K562 (cell line): ENCODE measurements around the gene UNC119B. TPM values are rescaled to one million over a fixed set of nuclear protein-coding genes. Genes with fewer than 3 reads are reported as not detected.

Source experiments
- ATAC-seq: fragments of 200-7000 bp; cut with Tn5 transposase; 3 replicates; pipeline ENCODE4 v1.9.1; 2020; ENCODE audit warnings: moderate library complexity
- BruUV-seq: library from RNA; stranded (reverse); fragments of 400-500 nt; replicated peaks from 2 replicates; lab custom pipeline; 2021; lab: Mats Ljungman, UMichigan
- CTCF ChIA-PET: fragments of 300-600 bp; formaldehyde crosslinking; extraction: SDS; loops from one replicate; lab custom pipeline; 2021; ENCODE audit warnings: low intra/inter-chr PET ratio; lab: Yijun Ruan, JAX
- POLR2A ChIA-PET: fragments of 300-600, 350-650 bp; sonication (Branson Sonifier 250); formaldehyde crosslinking; extraction: SDS; loops from one replicate; lab custom pipeline; 2021; ENCODE audit warnings: antibody characterized with exemption, inconsistent platforms; lab: Yijun Ruan, JAX
- DNase-seq, 4 experiments: peaks; one replicate each; pipeline versions ENCODE4 v3.0.0 to v3.0.0-alpha.2; 2011 to 2018; ENCODE audit warnings: low spot score in 3 of 4, mixed read lengths in 3 of 4; ENCODE audit errors: extremely low read depth in 1 of 4
- FAIRE-seq: peaks from 2 replicates; lab custom pipeline; 2011; peaks lifted over from hg19 to GRCh38; lab: Jason Lieb, UNC
- H2AFZ ChIP-seq: 2 replicates; pipeline ENCODE4 v1.6.0; 2011; ENCODE audit warnings: low read depth, low read length, control low read depth, inconsistent platforms
- H3K27ac ChIP-seq: fragments of 200-600 bp; 3 replicates; pipeline ENCODE4 v1.8.0; 2011; ENCODE audit warnings: low read depth, mild to moderate bottlenecking, control low read depth, inconsistent platforms, low read length, moderate library complexity, mixed read lengths; ENCODE audit errors: extremely low read depth
- H3K27me3 ChIP-seq, 2 experiments: fragments of 300-600 bp in 1 of 2; 2 replicates in 1 of 2; 3 replicates in 1 of 2; pipeline versions ENCODE4 v1.6.0 to v1.8.0; 2011; ENCODE audit warnings: inconsistent platforms in 2 of 2, low read length in 2 of 2, mild to moderate bottlenecking in 1 of 2, mixed read lengths in 1 of 2, moderate library complexity in 1 of 2; ENCODE audit not compliant: control insufficient read depth in 2 of 2, insufficient read depth in 2 of 2
- H3K36me3 ChIP-seq: fragments of 300-600 bp; 3 replicates; pipeline ENCODE4 v1.8.0; 2011; ENCODE audit warnings: mild to moderate bottlenecking, low read length, inconsistent platforms; ENCODE audit not compliant: control insufficient read depth, insufficient read depth
- H3K4me1 ChIP-seq, 2 experiments: fragments of 200-600 bp in 1 of 2; replicated peaks in 1 of 2; 2 replicates in 1 of 2; 3 replicates in 1 of 2; pipeline versions ENCODE4 v1.5.1 to v1.8.0; 2011; ENCODE audit warnings: inconsistent platforms in 2 of 2, low read length in 2 of 2, mild to moderate bottlenecking in 1 of 2, mixed read lengths in 1 of 2, moderate library complexity in 1 of 2; ENCODE audit not compliant: control insufficient read depth in 2 of 2, insufficient read depth in 2 of 2
- H3K4me2 ChIP-seq: 2 replicates; pipeline ENCODE4 v1.6.1; 2011; ENCODE audit warnings: low read length, control low read depth, inconsistent platforms, mixed read lengths; ENCODE audit not compliant: insufficient read depth
- H3K4me3 ChIP-seq: fragments of 200-600 bp; sonication (generic), shearing (Covaris generic); 2 replicates; pipeline ENCODE4 v1.5.1; 2016; ENCODE audit warnings: control low read depth, inconsistent platforms
- H3K79me2 ChIP-seq: fragments of 200-600 bp; 3 replicates; pipeline ENCODE4 v1.8.0; 2011; ENCODE audit warnings: low read length, inconsistent platforms; ENCODE audit not compliant: control insufficient read depth, insufficient read depth
- H3K9ac ChIP-seq, 2 experiments: 2 replicates each; pipeline versions ENCODE4 v1.6.0 to v1.6.1; 2011; ENCODE audit warnings: low read depth in 2 of 2, low read length in 2 of 2, control low read depth in 1 of 2, inconsistent platforms in 1 of 2, mild to moderate bottlenecking in 1 of 2, mixed read lengths in 1 of 2; ENCODE audit not compliant: insufficient read depth in 1 of 2
- H3K9me1 ChIP-seq: one replicate; pipeline ENCODE4 v1.6.0; 2011; ENCODE audit warnings: inconsistent platforms, mild to moderate bottlenecking, low read length, moderate library complexity; ENCODE audit not compliant: control insufficient read depth, insufficient read depth
- H3K9me3 ChIP-seq: replicated peaks from 2 replicates; pipeline ENCODE4 v1.5.1; 2011; ENCODE audit warnings: low read depth, low read length, inconsistent platforms; ENCODE audit not compliant: control insufficient read depth, insufficient read depth
- H4K20me1 ChIP-seq: replicated peaks from 2 replicates; pipeline ENCODE4 v1.6.1; 2011; ENCODE audit warnings: low read length, inconsistent platforms, mixed read lengths; ENCODE audit not compliant: control insufficient read depth, insufficient read depth
- BACH1 ChIP-seq: fragments of 200-800 bp; sonication (Bioruptor generic); IDR thresholded peaks from 2 replicates; pipeline ENCODE4 v1.6.1; 2016; ENCODE audit warnings: missing genetic modification characterization, missing compliant biosample characterization
- CBX1 ChIP-seq: sonication (generic); IDR thresholded peaks from 2 replicates; pipeline ENCODE4 v1.6.1; 2016; ENCODE audit warnings: antibody characterized with exemption, low read depth, mild to moderate bottlenecking
- DDX20 ChIP-seq: fragments of 450-650 bp; IDR thresholded peaks from 2 replicates; pipeline ENCODE4 v1.6.1; 2016; ENCODE audit warnings: missing genetic modification characterization, low read depth, mild to moderate bottlenecking, missing compliant biosample characterization, moderate library complexity
- E2F4 ChIP-seq: sonication (generic); formaldehyde crosslinking; IDR thresholded peaks from 2 replicates; pipeline ENCODE4 v1.8.0; 2022; ENCODE audit warnings: mild to moderate bottlenecking, low read depth, missing genetic modification reagents
- EP400 ChIP-seq: fragments of 450-650 bp; IDR thresholded peaks from 2 replicates; pipeline ENCODE4 v1.6.1; 2017; ENCODE audit warnings: antibody characterized with exemption, mild to moderate bottlenecking, moderate library complexity
- ETV1 ChIP-seq: fragments of 450-650 bp; conservative IDR thresholded peaks from 2 replicates; pipeline ENCODE4 v1.6.1; 2016; ENCODE audit warnings: missing genetic modification characterization, control low read depth, low read depth, missing compliant biosample characterization
- HES1 ChIP-seq: fragments of 450-650 bp; IDR thresholded peaks from 2 replicates; pipeline ENCODE4 v1.6.1; 2016; ENCODE audit warnings: low read depth, mild to moderate bottlenecking, moderate library complexity
- MCM5 ChIP-seq: fragments of 450-650 bp; IDR thresholded peaks from 2 replicates; pipeline ENCODE4 v1.6.1; 2016; ENCODE audit warnings: low read depth
- MNT ChIP-seq, 2 experiments: fragments of 450-650 bp; conservative IDR thresholded peaks; 2 replicates each; pipeline ENCODE4 v1.6.1; 2017; ENCODE audit warnings: mild to moderate bottlenecking in 2 of 2, moderate library complexity in 2 of 2
- NRF1 ChIP-seq, 2 experiments: fragments of 450-650 bp; IDR thresholded peaks in 1 of 2; conservative IDR thresholded peaks in 1 of 2; 2 replicates each; pipeline ENCODE4 v1.6.1; 2014; ENCODE audit warnings: mild to moderate bottlenecking in 2 of 2
- TAF15 ChIP-seq: fragments of 200-400 bp; formaldehyde crosslinking; IDR thresholded peaks from 2 replicates; pipeline ENCODE4 v1.6.1; 2017; ENCODE audit warnings: mild to moderate bottlenecking, low read depth, low read length, moderate library complexity
- USF2 ChIP-seq: sonication (generic); formaldehyde crosslinking; IDR thresholded peaks from 2 replicates; pipeline ENCODE4 v1.5.0; 2020; ENCODE audit warnings: missing genetic modification reagents
- in situ Hi-C: fragments of 300-500 bp; cut with MboI; formaldehyde crosslinking; loops from 4 replicates; pipeline ENCODE4 v1.15.0; 2018; ENCODE audit warnings: inconsistent platforms, mixed read lengths
- intact Hi-C: fragments of 100-400 bp; cut with micrococcal nuclease; formaldehyde crosslinking; loops from 2 replicates; pipeline ENCODE4 v1.14.2; 2022
- polyA plus RNA-seq, 8 experiments: library from polyadenylated mRNA; depleted of rRNA in 4 of 8; stranded (reverse) in 5 of 8; unstranded in 3 of 8; fragments of >200 nt; fragmentation: Nextera tagmentation in 2 of 8; fragmentation: Illumina TruSeq in 1 of 8; extraction: Ambion mirVana in 2 of 8; extraction: Trizol in 1 of 8; gene quantifications; 2 replicates each; pipeline versions ENCODE4 v1.2.1 to v1.2.3, GENCODE V29; 2011 to 2014; ENCODE audit warnings: inconsistent platforms in 1 of 8, missing spikeins in 1 of 8
- total RNA-seq, 7 experiments: library from RNA; depleted of rRNA in 6 of 7; stranded (reverse); fragments of >200 nt in 6 of 7; fragmentation: Illumina TruSeq in 2 of 7; extraction: Trizol in 2 of 7; gene quantifications; 2 replicates each; pipeline versions ENCODE4 v1.2.1 to v1.2.3, GENCODE V29; 2011 to 2021; ENCODE audit warnings: low replicate concordance in 1 of 7
- TF ChIP-seq, protein P1 (sequence below): sonication (generic); formaldehyde crosslinking; IDR thresholded peaks from 2 replicates; pipeline ENCODE4 v1.8.0; 2022; ENCODE audit warnings: missing genetic modification reagents, mild to moderate bottlenecking, moderate library complexity, borderline replicate concordance
- TF ChIP-seq, protein P2 (sequence below): fragments of 250-450 bp; sonication (Bioruptor Pico); IDR thresholded peaks from 2 replicates; pipeline ENCODE4 v1.5.0; 2022; ENCODE audit warnings: mild to moderate bottlenecking

The UNC119B gene
- total and polyA plus RNA-seq, 9 of the 15 experiments (the other 6 are each of a cell fraction or from before 2014, with no cell fraction given): 4.0 to 34.5 (median 15.1) TPM

DNA sequence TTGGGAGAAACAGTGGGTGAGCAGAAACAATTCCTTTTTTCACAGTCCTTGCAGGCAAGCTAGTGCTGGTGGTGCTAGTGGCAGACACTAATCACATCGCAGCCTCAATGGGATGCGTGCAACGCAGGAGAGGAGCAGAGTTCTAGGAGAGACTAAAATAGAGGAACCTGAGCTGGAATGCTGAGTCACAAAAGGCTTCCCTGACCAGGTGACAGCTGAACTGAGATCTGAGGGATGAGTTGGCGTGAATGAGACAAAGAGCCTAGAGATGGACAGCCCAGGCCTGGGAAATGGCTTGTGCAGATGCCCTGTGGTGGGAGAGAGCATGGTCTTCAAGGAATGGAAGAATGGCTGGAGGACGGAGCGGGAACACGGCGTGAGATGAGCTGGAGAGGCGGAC lies 41.1 kb downstream of the UNC119B start (continued):
- TF ChIP-seq, protein P1, sequence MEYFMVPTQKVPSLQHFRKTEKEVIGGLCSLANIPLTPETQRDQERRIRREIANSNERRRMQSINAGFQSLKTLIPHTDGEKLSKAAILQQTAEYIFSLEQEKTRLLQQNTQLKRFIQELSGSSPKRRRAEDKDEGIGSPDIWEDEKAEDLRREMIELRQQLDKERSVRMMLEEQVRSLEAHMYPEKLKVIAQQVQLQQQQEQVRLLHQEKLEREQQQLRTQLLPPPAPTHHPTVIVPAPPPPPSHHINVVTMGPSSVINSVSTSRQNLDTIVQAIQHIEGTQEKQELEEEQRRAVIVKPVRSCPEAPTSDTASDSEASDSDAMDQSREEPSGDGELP (CRISPR knock-in tag): peak; percentile 23; the same call in 1 of the 2 replicates
- no peak for TF ChIP-seq MCM5
- no peak for TF ChIP-seq DDX20 (tag)
- peak; percentile 74; the same call in 1 of the 2 replicates for TF ChIP-seq BACH1 (tag)
- no peak for TF ChIP-seq E2F4 (CRISPR knock-in tag)
- TF ChIP-seq, protein P2, sequence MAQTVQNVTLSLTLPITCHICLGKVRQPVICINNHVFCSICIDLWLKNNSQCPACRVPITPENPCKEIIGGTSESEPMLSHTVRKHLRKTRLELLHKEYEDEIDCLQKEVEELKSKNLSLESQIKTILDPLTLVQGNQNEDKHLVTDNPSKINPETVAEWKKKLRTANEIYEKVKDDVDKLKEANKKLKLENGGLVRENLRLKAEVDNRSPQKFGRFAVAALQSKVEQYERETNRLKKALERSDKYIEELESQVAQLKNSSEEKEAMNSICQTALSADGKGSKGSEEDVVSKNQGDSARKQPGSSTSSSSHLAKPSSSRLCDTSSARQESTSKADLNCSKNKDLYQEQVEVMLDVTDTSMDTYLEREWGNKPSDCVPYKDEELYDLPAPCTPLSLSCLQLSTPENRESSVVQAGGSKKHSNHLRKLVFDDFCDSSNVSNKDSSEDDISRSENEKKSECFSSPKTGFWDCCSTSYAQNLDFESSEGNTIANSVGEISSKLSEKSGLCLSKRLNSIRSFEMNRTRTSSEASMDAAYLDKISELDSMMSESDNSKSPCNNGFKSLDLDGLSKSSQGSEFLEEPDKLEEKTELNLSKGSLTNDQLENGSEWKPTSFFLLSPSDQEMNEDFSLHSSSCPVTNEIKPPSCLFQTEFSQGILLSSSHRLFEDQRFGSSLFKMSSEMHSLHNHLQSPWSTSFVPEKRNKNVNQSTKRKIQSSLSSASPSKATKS (CRISPR knock-in tag): no peak

- no peak for FAIRE-seq
- H4K20me1 ChIP-seq: no peaks in the 10 kb centered on the region
- H3K36me3 ChIP-seq: no peaks in the 10 kb centered on the region
- in situ Hi-C loops (no loop called here), intact Hi-C loops (no loop called here)
- no peaks in the 10 kb centered on the region for H3K79me2 ChIP-seq
- H3K4me2 ChIP-seq: no peak overlapping the region
- H2AFZ ChIP-seq: no peak overlapping the region
- CTCF ChIA-PET: no interaction called here
- H3K4me1 ChIP-seq: peaks cover 3 to 8% of the 10 kb centered on the region in 2 experiments; a peak in 3 of 5 replicates
- no peak overlapping the region for H3K9ac ChIP-seq
- ATAC-seq: no peak
- POLR2A ChIA-PET: interaction anchor here (0.6 kb wide), 1 partner anchor 41 kb away, joined by 3 read pairs; no protein-coding TSS in a partner anchor
- H3K27me3 ChIP-seq: no peaks in the 10 kb centered on the region
- no peak for DNase-seq
- H3K27ac ChIP-seq: no peak overlapping the region
- H3K9me1 ChIP-seq: no peaks in the 10 kb centered on the region
- no TSS peak for BruUV-seq
- H3K9me3 ChIP-seq: no peaks in the 10 kb centered on the region
- no peak overlapping the region for H3K4me3 ChIP-seq
- TF ChIP-seq HES1: no peak
- TF ChIP-seq ETV1 (tag): no peak
- no peak for TF ChIP-seq EP400
- TF ChIP-seq NRF1 (conservative IDR thresholded peaks at IDR 0.05 in 1 of 2, IDR thresholded peaks at IDR 0.05 in 1 of 2): no peak
- TF ChIP-seq CBX1: no peak
- no peak for TF ChIP-seq MNT (conservative IDR thresholded peaks at IDR 0.05)
- TF ChIP-seq USF2 (CRISPR knock-in tag): no peak
- no peak for TF ChIP-seq TAF15
Measured at GRCh38 chr12:120754792-120755191, 44.5 kb downstream of the UNC119B start.
